ENCODE results near the gene GINS2. TPM values are rescaled to one million over a fixed set of nuclear protein-coding genes. Genes with fewer than 3 reads are reported as not detected.

Gene GINS2
- total and polyA plus RNA-seq, 2 donors (not counting 3 experiments of a cell fraction or from before 2014, with no cell fraction given), result 10.4 to 24.1 TPM

GRCh38 chr16:85674418-85674755 is 14.4 kb downstream of the GINS2 start:
- TF ChIP-seq JUN (IDR thresholded peaks at IDR 0.05; ENCODE audit: borderline replicate concordance, insufficient read depth, insufficient read length, low read depth), result no peak
- no peak for TF ChIP-seq POLR2A (IDR thresholded peaks at IDR 0.05; ENCODE audit: low read depth, low read length)
- no peak for TF ChIP-seq FOS (IDR thresholded peaks at IDR 0.05; ENCODE audit: borderline replicate concordance, insufficient read depth, low read length)
- TF ChIP-seq MAX (IDR thresholded peaks at IDR 0.05; ENCODE audit: insufficient read depth, insufficient read length), result no peak
- TF ChIP-seq MYC (IDR thresholded peaks at IDR 0.05; ENCODE audit: low read depth, low read length), result no peak
- TF ChIP-seq, protein P1, sequence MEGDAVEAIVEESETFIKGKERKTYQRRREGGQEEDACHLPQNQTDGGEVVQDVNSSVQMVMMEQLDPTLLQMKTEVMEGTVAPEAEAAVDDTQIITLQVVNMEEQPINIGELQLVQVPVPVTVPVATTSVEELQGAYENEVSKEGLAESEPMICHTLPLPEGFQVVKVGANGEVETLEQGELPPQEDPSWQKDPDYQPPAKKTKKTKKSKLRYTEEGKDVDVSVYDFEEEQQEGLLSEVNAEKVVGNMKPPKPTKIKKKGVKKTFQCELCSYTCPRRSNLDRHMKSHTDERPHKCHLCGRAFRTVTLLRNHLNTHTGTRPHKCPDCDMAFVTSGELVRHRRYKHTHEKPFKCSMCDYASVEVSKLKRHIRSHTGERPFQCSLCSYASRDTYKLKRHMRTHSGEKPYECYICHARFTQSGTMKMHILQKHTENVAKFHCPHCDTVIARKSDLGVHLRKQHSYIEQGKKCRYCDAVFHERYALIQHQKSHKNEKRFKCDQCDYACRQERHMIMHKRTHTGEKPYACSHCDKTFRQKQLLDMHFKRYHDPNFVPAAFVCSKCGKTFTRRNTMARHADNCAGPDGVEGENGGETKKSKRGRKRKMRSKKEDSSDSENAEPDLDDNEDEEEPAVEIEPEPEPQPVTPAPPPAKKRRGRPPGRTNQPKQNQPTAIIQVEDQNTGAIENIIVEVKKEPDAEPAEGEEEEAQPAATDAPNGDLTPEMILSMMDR (IDR thresholded peaks at IDR 0.05; ENCODE audit: extremely low read depth in 1 of 2, insufficient read depth in 1 of 2, low read depth in 1 of 2, low read length in 2 of 2), result no peak
- peak; percentile 2 for TF ChIP-seq GATA2 (IDR thresholded peaks at IDR 0.05; ENCODE audit: insufficient read depth, insufficient read length, low read depth, low read length)
- TF ChIP-seq EZH2 (IDR thresholded peaks at IDR 0.05; ENCODE audit: borderline replicate concordance, low read depth, low read length, severe bottlenecking), result no peak
- Histone ChIP-seq H3K4me3 (replicated peaks in 1 of 3; ENCODE audit: insufficient read depth in 1 of 3, low read depth in 1 of 3, low read length in 3 of 3) (no peak overlapping the region), H3K36me3 (ENCODE audit: control insufficient read depth in 2 of 2, extremely low read depth in 1 of 2, insufficient read depth in 2 of 2, low read length in 2 of 2) (peaks cover 0 to 3% of the 10 kb centered on the region in 2 experiments), H3K79me2 (ENCODE audit: control insufficient read depth, insufficient read depth, low read length) (no peaks in the 10 kb centered on the region), H3K9me1 (replicated peaks; ENCODE audit: control insufficient read depth, extremely low read depth, insufficient read depth, low read length) (no peaks in the 10 kb centered on the region), H3K27me3 (ENCODE audit: control insufficient read depth in 2 of 2, insufficient read depth in 2 of 2, low read length in 2 of 2) (no peaks in the 10 kb centered on the region), H4K20me1 (replicated peaks; ENCODE audit: control insufficient read depth, extremely low read depth, insufficient read depth, low read length) (no peaks in the 10 kb centered on the region), H3K9ac (replicated peaks; ENCODE audit: extremely low read depth, insufficient read depth, low read length) (no peak overlapping the region), H3K9me3 (replicated peaks; ENCODE audit: control insufficient read depth, insufficient read depth, low read length) (no peaks in the 10 kb centered on the region), H3K4me1 (ENCODE audit: control insufficient read depth, extremely low read depth, insufficient read depth, low read length) (peaks cover 14% of the 10 kb centered on the region), H3K4me2 (ENCODE audit: insufficient read depth, low read length) (no peak overlapping the region), H2AFZ (ENCODE audit: low read depth, low read length) (no peak overlapping the region), H3K27ac (ENCODE audit: insufficient read depth, low read depth, low read length) (no peak overlapping the region)
- CTCF ChIA-PET, result interaction anchor here (1.0 to 8.1 kb wide), 6 partner anchors 10 to 59 kb away, joined by 3 to 73 read pairs (median 6); no protein-coding TSS in a partner anchor
- POLR2A ChIA-PET, result no interaction called here
- DNase-seq (ENCODE audit: low read depth, low spot score) (no peak), FAIRE-seq (no peak)
- dilution Hi-C loops (cut with MboI; ENCODE audit: extremely low pct_ligation_motif_present, low sequenced_read_pairs) (no loop called here), intact Hi-C loops (cut with micrococcal nuclease) (loop anchor here (1.0 kb wide), 1 partner anchor 15 kb away; no protein-coding TSS in a partner anchor)
- no TSS peak for BruUV-seq (replicated peaks)

Data from endothelial cell of umbilical vein (primary cell).